ENCODE data around the gene MYH7B.

Gene MYH7B

GRCh38 chr20:34964486-34964885 is 8.8 kb downstream of the MYH7B start:
- no peak for TF ChIP-seq POLR2AphosphoS5 (IDR thresholded peaks at IDR 0.05; ENCODE audit: borderline replicate concordance, low read depth, low read length)
- no peak overlapping the region for H3K4me3 ChIP-seq
- H3K27ac ChIP-seq = no peak overlapping the region
- no peaks in the 10 kb centered on the region for H3K36me3 ChIP-seq (ENCODE audit: insufficient read depth, low read length)
- no peak overlapping the region for H3K9ac ChIP-seq (ENCODE audit: insufficient read length)
- no peaks in the 10 kb centered on the region for H3K9me3 ChIP-seq (ENCODE audit: low read depth, low read length)
- no peak for DNase-seq (ENCODE audit: low read depth, low spot score)

DNA sequence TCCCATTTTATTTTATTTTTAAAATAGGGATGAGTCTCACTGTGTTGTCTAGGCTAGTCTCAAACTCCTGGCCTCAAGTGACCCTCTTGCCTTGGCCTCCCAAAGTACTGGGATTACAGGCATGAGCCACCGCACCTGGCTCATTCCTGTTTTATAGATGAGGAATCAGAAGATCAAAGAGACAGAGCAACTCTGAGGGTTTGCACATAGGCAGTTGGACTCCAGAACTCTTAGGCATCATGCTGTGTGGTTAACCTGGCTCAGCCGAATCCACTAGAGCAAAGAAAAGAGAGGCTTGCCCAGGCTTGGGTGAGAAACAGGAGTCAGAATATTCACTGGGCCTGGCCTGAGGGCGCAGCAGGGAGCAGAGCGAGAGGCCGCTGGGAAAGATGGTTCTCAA is 9.4 kb downstream of the MYH7B start:
- no peak for TF ChIP-seq EZH2 (IDR thresholded peaks at IDR 0.05)
- TF ChIP-seq FOXP2 (optimal IDR thresholded peaks at IDR 0.05; ENCODE audit: control extremely low read depth, extremely low read length, insufficient read depth) = no peak
- no peak for TF ChIP-seq POLR2AphosphoS5 (IDR thresholded peaks at IDR 0.05; ENCODE audit: borderline replicate concordance, low read depth, low read length)
- Histone ChIP-seq H3K4me3 (no peak overlapping the region), H3K9me3 (ENCODE audit: low read depth, low read length) (no peaks in the 10 kb centered on the region), H3K9ac (ENCODE audit: insufficient read length) (no peak overlapping the region), H3K36me3 (ENCODE audit: insufficient read depth, low read length) (no peaks in the 10 kb centered on the region), H3K27ac (no peak overlapping the region)
- no peak for DNase-seq (ENCODE audit: low read depth, low spot score)

GRCh38 chr20:34967421-34967820 is 11.8 kb downstream of the MYH7B start:
- no peak overlapping the region for H3K4me3 ChIP-seq
- TF ChIP-seq POLR2AphosphoS5 (IDR thresholded peaks at IDR 0.05; ENCODE audit: borderline replicate concordance, low read depth, low read length) (no peak), FOXP2 (optimal IDR thresholded peaks at IDR 0.05; ENCODE audit: control extremely low read depth, extremely low read length, insufficient read depth) (no peak), EZH2 (IDR thresholded peaks at IDR 0.05) (no peak)
- H3K9ac ChIP-seq (ENCODE audit: insufficient read length) = no peak overlapping the region
- no peak for DNase-seq (ENCODE audit: low read depth, low spot score)
- H3K27ac ChIP-seq = no peak overlapping the region
- no peaks in the 10 kb centered on the region for H3K9me3 ChIP-seq (ENCODE audit: low read depth, low read length)
- H3K36me3 ChIP-seq (ENCODE audit: insufficient read depth, low read length) = no peaks in the 10 kb centered on the region

DNA sequence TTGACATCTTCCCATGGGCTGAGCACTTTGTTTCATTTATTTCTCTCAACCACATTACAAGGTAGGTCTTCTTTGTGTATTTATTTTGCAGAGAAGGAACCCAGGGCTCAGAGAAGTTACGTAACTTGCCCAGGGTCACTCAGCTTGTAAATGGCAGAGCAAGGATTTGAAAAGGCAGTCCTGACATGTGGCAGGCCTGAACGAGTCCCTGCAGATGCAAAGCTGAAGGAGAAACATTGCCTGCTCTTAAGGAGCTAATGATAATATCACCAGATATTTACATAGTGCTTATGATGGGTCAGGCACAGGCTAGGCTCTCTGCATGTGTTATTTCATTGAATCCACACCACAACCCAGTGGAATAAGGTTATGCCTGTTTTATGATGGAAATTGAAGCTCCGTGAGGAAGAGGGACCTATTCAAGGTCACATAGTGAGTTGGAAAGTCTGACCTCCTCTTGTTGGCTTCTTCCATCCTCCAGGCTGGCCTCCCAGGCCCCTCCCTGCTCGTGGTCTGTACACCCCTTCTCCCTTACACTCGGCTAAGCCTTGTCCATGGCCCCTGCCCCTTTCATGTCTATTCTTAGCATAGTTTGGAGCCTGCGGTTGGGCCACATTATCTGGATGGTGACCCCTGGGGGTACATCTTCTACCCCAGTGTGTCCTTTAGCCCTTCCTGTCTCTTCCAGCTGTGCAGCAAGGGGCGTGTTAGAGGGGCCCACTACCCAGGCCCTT is 12.5 kb downstream of the MYH7B start:
- H3K4me3 ChIP-seq = no peak overlapping the region
- no peaks in the 10 kb centered on the region for H3K9me3 ChIP-seq (ENCODE audit: low read depth, low read length)
- TF ChIP-seq FOXP2 (optimal IDR thresholded peaks at IDR 0.05; ENCODE audit: control extremely low read depth, extremely low read length, insufficient read depth) = no peak
- TF ChIP-seq POLR2AphosphoS5 (IDR thresholded peaks at IDR 0.05; ENCODE audit: borderline replicate concordance, low read depth, low read length) = no peak
- TF ChIP-seq EZH2 (IDR thresholded peaks at IDR 0.05) = no peak
- H3K27ac ChIP-seq = no peak overlapping the region
- H3K9ac ChIP-seq (ENCODE audit: insufficient read length) = no peak overlapping the region
- no peaks in the 10 kb centered on the region for H3K36me3 ChIP-seq (ENCODE audit: insufficient read depth, low read length)
- no peak for DNase-seq (ENCODE audit: low read depth, low spot score)

DNA sequence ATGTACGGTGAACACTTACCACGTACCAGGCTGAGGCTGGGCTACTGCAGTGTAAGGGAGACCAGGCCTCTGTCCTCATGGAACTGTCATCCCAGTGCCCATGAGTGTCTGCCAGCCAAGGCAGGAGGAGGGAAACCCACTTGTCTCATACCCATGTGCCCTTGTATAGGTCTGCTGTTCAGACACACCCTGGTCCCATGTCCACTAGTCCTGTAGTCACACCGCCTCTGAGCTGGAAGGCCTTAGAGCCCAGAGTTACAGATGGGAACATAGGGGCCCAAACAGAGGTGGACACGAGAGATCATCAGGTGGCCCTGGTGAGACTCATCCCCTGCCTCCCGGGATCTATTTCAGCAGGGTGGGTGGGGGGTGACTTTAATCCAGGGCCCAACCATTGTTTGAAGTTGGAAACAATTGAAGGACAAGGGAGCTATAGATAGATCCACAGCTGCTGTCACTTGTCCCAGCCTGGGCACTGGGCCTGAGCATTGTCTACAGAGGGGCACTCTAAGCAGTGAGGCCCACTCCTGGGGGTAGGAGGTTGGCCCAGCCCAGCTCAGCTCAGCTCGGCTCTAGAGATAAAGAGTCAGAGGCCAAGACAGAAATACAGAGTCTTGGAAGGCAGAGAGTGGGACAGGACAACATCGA is 14.6 kb downstream of the MYH7B start:
- Histone ChIP-seq H3K27ac (no peak overlapping the region), H3K4me3 (no peak overlapping the region), H3K9me3 (ENCODE audit: low read depth, low read length) (no peaks in the 10 kb centered on the region), H3K36me3 (ENCODE audit: insufficient read depth, low read length) (no peaks in the 10 kb centered on the region), H3K9ac (ENCODE audit: insufficient read length) (no peak overlapping the region)
- no peak for DNase-seq (ENCODE audit: low read depth, low spot score)
- no peak for TF ChIP-seq EZH2 (IDR thresholded peaks at IDR 0.05)
- no peak for TF ChIP-seq FOXP2 (optimal IDR thresholded peaks at IDR 0.05; ENCODE audit: control extremely low read depth, extremely low read length, insufficient read depth)
- no peak for TF ChIP-seq POLR2AphosphoS5 (IDR thresholded peaks at IDR 0.05; ENCODE audit: borderline replicate concordance, low read depth, low read length)

DNA sequence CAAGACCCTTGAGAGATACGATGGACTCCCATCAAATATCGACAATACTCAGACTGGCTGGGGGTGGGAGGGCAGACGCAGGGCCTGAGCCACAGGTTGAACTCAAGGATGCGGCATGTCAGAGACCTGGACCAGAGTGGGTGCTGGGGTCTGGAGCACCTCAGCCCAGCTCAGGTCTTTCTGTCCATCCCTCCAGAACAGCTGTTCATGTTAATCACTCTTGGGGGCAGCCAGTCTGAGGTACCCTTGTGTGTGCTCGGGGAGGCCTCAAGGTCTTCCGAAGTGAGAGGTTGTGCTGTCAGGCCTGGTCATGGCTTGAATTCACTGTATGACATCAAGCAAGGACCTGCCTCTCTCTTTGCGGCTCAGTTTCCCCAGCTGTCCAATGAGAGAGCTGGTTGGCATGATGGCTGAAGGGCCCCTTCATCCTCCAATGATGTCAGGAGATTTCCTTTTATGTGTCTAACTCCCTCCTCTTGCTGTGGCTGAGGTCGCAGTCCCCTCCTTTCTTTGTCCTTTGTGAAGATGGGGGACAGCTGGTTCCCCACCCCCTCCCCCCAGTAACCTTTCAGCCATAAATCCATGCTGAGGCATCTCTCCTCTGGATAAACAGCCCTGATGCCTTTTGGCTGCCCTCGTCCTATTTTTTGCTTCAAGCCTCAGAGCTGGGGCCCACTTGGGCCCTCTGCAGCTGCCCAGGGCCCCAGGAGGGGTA is 15.3 kb downstream of the MYH7B start:
- Histone ChIP-seq H3K4me3 (no peak overlapping the region), H3K36me3 (ENCODE audit: insufficient read depth, low read length) (no peaks in the 10 kb centered on the region), H3K9me3 (ENCODE audit: low read depth, low read length) (no peaks in the 10 kb centered on the region), H3K9ac (ENCODE audit: insufficient read length) (no peak overlapping the region), H3K27ac (no peak overlapping the region)
- TF ChIP-seq POLR2AphosphoS5 (IDR thresholded peaks at IDR 0.05; ENCODE audit: borderline replicate concordance, low read depth, low read length) (no peak), EZH2 (IDR thresholded peaks at IDR 0.05) (no peak), FOXP2 (optimal IDR thresholded peaks at IDR 0.05; ENCODE audit: control extremely low read depth, extremely low read length, insufficient read depth) (no peak)
- no peak for DNase-seq (ENCODE audit: low read depth, low spot score)

- H3K9me3 ChIP-seq (ENCODE audit: low read depth, low read length) = no peaks in the 10 kb centered on the region
- H3K4me3 ChIP-seq = no peak overlapping the region
- no peak overlapping the region for H3K9ac ChIP-seq (ENCODE audit: insufficient read length)
- no peaks in the 10 kb centered on the region for H3K36me3 ChIP-seq (ENCODE audit: insufficient read depth, low read length)
- no peak for TF ChIP-seq EZH2 (IDR thresholded peaks at IDR 0.05)
- TF ChIP-seq POLR2AphosphoS5 (IDR thresholded peaks at IDR 0.05; ENCODE audit: borderline replicate concordance, low read depth, low read length) = no peak
- TF ChIP-seq FOXP2 (optimal IDR thresholded peaks at IDR 0.05; ENCODE audit: control extremely low read depth, extremely low read length, insufficient read depth) = no peak
- DNase-seq (ENCODE audit: low read depth, low spot score) = no peak
- no peak overlapping the region for H3K27ac ChIP-seq
These were observed 16.0 kb downstream of the MYH7B start for GRCh38 chr20:34971561-34972235.

- Histone ChIP-seq H3K27ac (no peak overlapping the region), H3K9ac (ENCODE audit: insufficient read length) (no peak overlapping the region), H3K9me3 (ENCODE audit: low read depth, low read length) (no peaks in the 10 kb centered on the region), H3K36me3 (ENCODE audit: insufficient read depth, low read length) (no peaks in the 10 kb centered on the region), H3K4me3 (no peak overlapping the region)
- no peak for DNase-seq (ENCODE audit: low read depth, low spot score)
- TF ChIP-seq POLR2AphosphoS5 (IDR thresholded peaks at IDR 0.05; ENCODE audit: borderline replicate concordance, low read depth, low read length) = no peak
- no peak for TF ChIP-seq FOXP2 (optimal IDR thresholded peaks at IDR 0.05; ENCODE audit: control extremely low read depth, extremely low read length, insufficient read depth)
- TF ChIP-seq EZH2 (IDR thresholded peaks at IDR 0.05) = no peak
These were observed 18.6 kb downstream of the MYH7B start for GRCh38 chr20:34974246-34974645.
